ENCODE measurements around the gene MED27. TPM values are rescaled to one million over a fixed set of nuclear protein-coding genes. Genes with fewer than 3 reads are reported as not detected.

The MED27 gene
- total RNA-seq, 1 donor from 2014 or later: 15.7 TPM

DNA sequence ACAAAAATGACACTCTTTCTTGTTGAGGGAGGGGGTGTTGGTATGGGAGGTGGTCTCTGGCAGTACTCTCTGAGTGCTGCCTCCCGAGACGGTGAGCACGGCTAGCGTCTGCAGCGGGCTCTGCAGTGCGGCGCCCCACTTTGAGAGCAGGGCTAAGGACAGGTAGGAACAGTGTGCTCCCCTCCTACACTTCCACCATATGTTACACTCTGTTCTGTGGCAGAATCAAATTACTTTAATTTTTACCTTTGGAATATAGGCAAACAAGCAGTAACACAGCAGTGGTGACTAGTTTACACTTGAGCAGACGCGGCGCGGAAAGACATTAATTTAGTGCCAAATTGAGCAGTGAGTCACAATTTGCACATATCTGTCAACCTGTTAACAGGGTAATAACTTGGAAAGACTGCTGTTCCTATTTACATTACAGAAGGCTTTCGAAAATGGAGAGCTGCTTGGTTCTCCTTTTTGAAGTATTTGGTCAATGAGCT lies 136.3 kb downstream of the MED27 start:
- H3K27me3 ChIP-seq (ENCODE audit: low read depth): no peaks in the 10 kb centered on the region
- H3K4me3 ChIP-seq: no peak overlapping the region
- H3K4me1 ChIP-seq: no peaks in the 10 kb centered on the region
- TF ChIP-seq, protein P1, sequence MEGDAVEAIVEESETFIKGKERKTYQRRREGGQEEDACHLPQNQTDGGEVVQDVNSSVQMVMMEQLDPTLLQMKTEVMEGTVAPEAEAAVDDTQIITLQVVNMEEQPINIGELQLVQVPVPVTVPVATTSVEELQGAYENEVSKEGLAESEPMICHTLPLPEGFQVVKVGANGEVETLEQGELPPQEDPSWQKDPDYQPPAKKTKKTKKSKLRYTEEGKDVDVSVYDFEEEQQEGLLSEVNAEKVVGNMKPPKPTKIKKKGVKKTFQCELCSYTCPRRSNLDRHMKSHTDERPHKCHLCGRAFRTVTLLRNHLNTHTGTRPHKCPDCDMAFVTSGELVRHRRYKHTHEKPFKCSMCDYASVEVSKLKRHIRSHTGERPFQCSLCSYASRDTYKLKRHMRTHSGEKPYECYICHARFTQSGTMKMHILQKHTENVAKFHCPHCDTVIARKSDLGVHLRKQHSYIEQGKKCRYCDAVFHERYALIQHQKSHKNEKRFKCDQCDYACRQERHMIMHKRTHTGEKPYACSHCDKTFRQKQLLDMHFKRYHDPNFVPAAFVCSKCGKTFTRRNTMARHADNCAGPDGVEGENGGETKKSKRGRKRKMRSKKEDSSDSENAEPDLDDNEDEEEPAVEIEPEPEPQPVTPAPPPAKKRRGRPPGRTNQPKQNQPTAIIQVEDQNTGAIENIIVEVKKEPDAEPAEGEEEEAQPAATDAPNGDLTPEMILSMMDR (IDR thresholded peaks at IDR 0.05): no peak
- DNase-seq (no peak), ATAC-seq (no peak)
- H3K27ac ChIP-seq: no peak overlapping the region
- no peaks in the 10 kb centered on the region for H3K9me3 ChIP-seq
- peaks cover 9% of the 10 kb centered on the region for H3K36me3 ChIP-seq
- intact Hi-C loops (cut with DNase I): no loop called here

DNA sequence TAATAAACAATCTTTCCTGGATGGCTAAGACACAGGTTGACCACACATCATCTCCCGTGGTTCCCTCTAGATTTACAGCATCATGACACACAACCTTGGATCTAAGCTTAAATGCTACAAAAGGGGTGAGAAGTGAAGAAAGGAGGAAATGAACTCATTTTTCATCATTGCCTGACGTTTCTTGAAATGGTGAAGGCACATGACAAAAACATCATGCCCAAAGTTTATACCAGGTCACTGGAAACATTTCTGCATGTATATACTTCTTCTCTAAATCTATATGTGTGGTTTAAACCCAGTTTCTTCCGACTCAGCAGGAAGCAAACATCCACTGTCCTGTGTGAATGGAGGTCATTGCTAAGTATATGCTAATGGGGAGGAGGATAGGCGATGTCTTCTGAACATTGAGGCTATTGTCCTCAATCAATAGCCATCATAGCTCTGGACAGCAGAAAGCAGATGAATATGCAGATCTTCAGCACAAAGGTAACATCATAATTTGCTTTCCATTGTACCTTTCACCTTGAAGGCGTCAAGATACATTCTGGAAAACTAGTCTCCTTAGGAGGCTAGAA lies 137.4 kb downstream of the MED27 start:
- Histone ChIP-seq H3K4me3 (no peak overlapping the region), H3K36me3 (peaks cover 21% of the 10 kb centered on the region), H3K4me1 (no peaks in the 10 kb centered on the region), H3K27ac (no peak overlapping the region), H3K27me3 (ENCODE audit: low read depth) (no peaks in the 10 kb centered on the region), H3K9me3 (no peaks in the 10 kb centered on the region)
- intact Hi-C loops (cut with DNase I): no loop called here
- TF ChIP-seq, protein P1 (IDR thresholded peaks at IDR 0.05): no peak
- no peak for ATAC-seq
- no peak for DNase-seq

DNA sequence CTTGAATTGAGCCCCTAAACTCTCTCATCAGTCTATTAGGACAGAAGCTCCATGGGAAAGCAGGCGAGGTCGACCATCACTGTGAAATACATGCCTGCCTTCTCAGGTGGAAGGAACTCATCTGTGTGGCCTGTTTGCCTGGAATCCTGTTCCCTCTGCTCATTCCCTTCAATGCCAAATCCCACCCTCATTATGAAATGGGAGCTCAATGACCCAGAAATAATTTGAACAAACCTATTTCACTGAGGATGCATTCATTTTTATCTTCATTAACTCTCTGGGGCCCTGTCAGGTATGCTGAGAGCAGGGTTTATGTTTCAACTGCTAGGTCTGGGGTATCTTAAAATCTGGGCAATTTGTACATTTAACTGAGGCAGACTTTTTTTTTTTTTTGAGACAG lies 142.2 kb downstream of the MED27 start:
- intact Hi-C loops (cut with DNase I): no loop called here
- ATAC-seq: no peak
- TF ChIP-seq, protein P1 (IDR thresholded peaks at IDR 0.05): no peak

DNA sequence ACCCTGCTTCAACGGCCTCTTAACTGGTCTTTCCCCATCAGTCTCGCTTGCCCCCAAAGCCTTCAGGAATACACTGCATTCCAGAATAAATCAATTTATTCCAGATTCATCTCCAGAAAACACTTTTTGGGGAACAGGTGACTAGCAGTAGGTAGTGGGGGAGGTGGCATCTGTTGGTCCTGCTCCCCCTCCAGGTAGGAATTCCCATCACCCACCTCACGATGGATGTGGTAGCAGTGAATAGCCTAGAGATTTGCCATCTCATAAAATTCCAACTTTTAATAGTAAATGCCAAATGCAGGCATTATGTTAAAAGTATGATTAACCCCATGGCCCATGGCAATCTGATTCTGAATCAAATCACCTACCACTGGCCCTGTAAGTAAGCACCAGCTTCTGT lies 142.7 kb downstream of the MED27 start:
- intact Hi-C loops (cut with DNase I): no loop called here
- H3K36me3 ChIP-seq: peaks cover 29% of the 10 kb centered on the region
- H3K4me3 ChIP-seq: no peak overlapping the region
- ATAC-seq (no peak), DNase-seq (no peak)
- no peaks in the 10 kb centered on the region for H3K27me3 ChIP-seq (ENCODE audit: low read depth)
- no peaks in the 10 kb centered on the region for H3K4me1 ChIP-seq
- H3K9me3 ChIP-seq: no peaks in the 10 kb centered on the region
- TF ChIP-seq, protein P1 (IDR thresholded peaks at IDR 0.05): no peak
- no peak overlapping the region for H3K27ac ChIP-seq

More for the DNA sequence above, 142.2 kb downstream of the MED27 start:
- Histone ChIP-seq H3K4me3 (no peak overlapping the region), H3K27me3 (ENCODE audit: low read depth) (no peaks in the 10 kb centered on the region), H3K27ac (no peak overlapping the region), H3K36me3 (peaks cover 29% of the 10 kb centered on the region), H3K9me3 (no peaks in the 10 kb centered on the region), H3K4me1 (no peaks in the 10 kb centered on the region)
- DNase-seq: no peak

DNA sequence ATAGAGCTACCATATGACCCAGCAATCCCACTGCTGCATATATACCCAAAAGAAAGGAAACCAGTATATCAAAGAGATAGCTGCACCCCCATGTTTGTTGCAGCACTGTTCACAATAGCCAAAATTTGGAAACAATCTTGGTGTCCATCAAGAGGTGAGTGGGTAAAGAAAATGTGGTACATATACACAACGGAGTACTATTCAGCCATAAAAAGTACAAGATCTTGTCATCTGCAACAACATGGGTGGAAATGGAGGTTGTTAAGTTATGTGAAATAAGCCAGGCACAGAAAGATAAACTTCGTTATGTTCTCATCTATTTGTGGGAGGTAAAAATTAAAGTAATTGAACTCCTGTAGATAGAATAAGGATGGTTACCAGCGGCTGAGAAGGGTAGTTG lies 145.0 kb downstream of the MED27 start:
- no peak for ATAC-seq
- no peaks in the 10 kb centered on the region for H3K4me1 ChIP-seq
- TF ChIP-seq, protein P1 (IDR thresholded peaks at IDR 0.05): no peak
- H3K4me3 ChIP-seq: no peak overlapping the region
- no peak overlapping the region for H3K27ac ChIP-seq
- H3K9me3 ChIP-seq: no peaks in the 10 kb centered on the region
- intact Hi-C loops (cut with DNase I): no loop called here
- H3K27me3 ChIP-seq (ENCODE audit: low read depth): no peaks in the 10 kb centered on the region
- peaks cover 29% of the 10 kb centered on the region for H3K36me3 ChIP-seq
- DNase-seq: no peak
